LNCaP clone FGC (cell line): ENCODE results near the gene KAT6B.

ENCODE experiments used
- DNase-seq: peaks from one replicate; pipeline ENCODE4 v3.0.0-alpha.2; 2011; ENCODE audit warnings: low read depth
- H3K4me3 ChIP-seq: 2 replicates; pipeline ENCODE4 v1.5.1; 2011; ENCODE audit warnings: mild to moderate bottlenecking, low read depth, low read length, control low read depth
- CTCF ChIP-seq: IDR thresholded peaks from 2 replicates; pipeline ENCODE4 v1.5.1; 2012; ENCODE audit warnings: mild to moderate bottlenecking; ENCODE audit not compliant: control insufficient read depth, insufficient read depth; ENCODE audit errors: extremely low read depth

The KAT6B gene

GRCh38 chr10:74868392-74868977 lies 42.1 kb downstream of the KAT6B start:
- DNase-seq = no peak
- no peak for TF ChIP-seq CTCF
- no peak overlapping the region for H3K4me3 ChIP-seq

GRCh38 chr10:74869635-74870034 lies 43.2 kb downstream of the KAT6B start:
- DNase-seq = no peak
- no peak for TF ChIP-seq CTCF

GRCh38 chr10:74870191-74870590 lies 43.8 kb downstream of the KAT6B start:
- H3K4me3 ChIP-seq = no peak overlapping the region
- no peak for TF ChIP-seq CTCF
- DNase-seq = no peak

More at GRCh38 chr10:74869635-74870034, 43.2 kb downstream of the KAT6B start:
- no peak overlapping the region for H3K4me3 ChIP-seq

GRCh38 chr10:74871595-74872382 lies 45.4 kb downstream of the KAT6B start:
- DNase-seq = no peak
- H3K4me3 ChIP-seq = no peak overlapping the region
- TF ChIP-seq CTCF = no peak

- DNase-seq = no peak
- no peak overlapping the region for H3K4me3 ChIP-seq
- no peak for TF ChIP-seq CTCF
Measured at GRCh38 chr10:74873803-74874454, 47.5 kb downstream of the KAT6B start.

GRCh38 chr10:74874649-74875048 lies 48.2 kb downstream of the KAT6B start:
- no peak for TF ChIP-seq CTCF
- no peak for DNase-seq

More at GRCh38 chr10:74874649-74875048, 48.2 kb downstream of the KAT6B start:
- no peak overlapping the region for H3K4me3 ChIP-seq
